Pancreas (tissue), 10 donors: ENCODE measurements around the gene CPLANE2. TPM values are rescaled to one million over a fixed set of nuclear protein-coding genes. Genes with fewer than 3 reads are reported as not detected.

Experiments used
- ATAC-seq, 4 donors: fragments of 200-7000 bp; cut with Tn5 transposase; one replicate each; pipeline versions ENCODE4 v1.8.0 to v1.9.1; 2020; ENCODE audit warnings: mild to moderate bottlenecking in 4 of 4, moderate library complexity in 4 of 4
- DNase-seq, 6 donors: peaks; one replicate each; pipeline ENCODE4 v3.0.0-alpha.2; 2020
- FAIRE-seq: peaks from 2 replicates; lab custom pipeline; 2012; peaks lifted over from hg19 to GRCh38; lab: Jason Lieb, UNC
- H3K27ac ChIP-seq, 4 donors: fragments of 200-600 bp; sonication (generic); 1 replicate in 3 of 4; 2 replicates in 1 of 4; pipeline versions ENCODE4 v1.5.0 to v1.8.0; 2020
- H3K27me3 ChIP-seq, 4 donors: fragments of 200-600 bp; one replicate each; pipeline ENCODE4 v1.8.0; 2021
- H3K36me3 ChIP-seq, 3 donors: fragments of 200-600 bp; sonication (generic) in 1 of 3; one replicate each; pipeline versions ENCODE4 v1.5.0 to v1.8.0; 2020 to 2021
- H3K4me1 ChIP-seq, 3 donors: fragments of 200-600 bp; one replicate each; pipeline ENCODE4 v1.8.0; 2021
- H3K4me3 ChIP-seq, 4 donors: fragments of 200-600 bp; sonication (generic) in 2 of 4; one replicate each; pipeline versions ENCODE4 v1.5.0 to v1.8.0; 2020 to 2021
- H3K9me3 ChIP-seq, 4 donors: fragments of 200-600 bp; one replicate each; pipeline ENCODE4 v1.8.0; 2021
- CTCF ChIP-seq, 4 donors: fragments of 200-600 bp; sonication (generic) in 3 of 4; IDR thresholded peaks; one replicate each; pipeline versions ENCODE4 v1.5.0 to v1.8.0; 2021; ENCODE audit warnings: antibody characterized with exemption in 4 of 4
- WGBS, 2 donors: extraction: QIAGEN DNeasy Blood & Tissue Kit; methylation state at CpG; one replicate each; pipeline ENCODE4 v1.1.7; 2013; 5-methylcytosine and 5-hydroxymethylcytosine counted together
- intact Hi-C, 3 donors: fragments of 100-400 bp; cut with DNase I; formaldehyde crosslinking; loops; one replicate each; pipeline versions ENCODE4 v1.11.1 to v1.14.2; 2022
- polyA plus RNA-seq, 2 donors: library from polyadenylated mRNA; stranded (reverse); fragments of 200-250 nt; gene quantifications; one replicate each; pipeline ENCODE4 v1.2.3, GENCODE V29; 2013
- total RNA-seq, 6 donors: library from RNA; stranded (reverse); fragmentation: NEBNext Ultra II Directional in 4 of 6; extraction: Animal tissue kit (Norgen Biotek cat#: 25700) in 4 of 6; gene quantifications; one replicate each; pipeline versions ENCODE4 v1.2.1 to v1.2.4, GENCODE V29; 2021 to 2023
- donor health status: healthy with polysubstance abuse.
- donor health status: DM: no; HTN: no; CAD: no; lungs with moderate emphysema.
- donor health status: DM: no; HTN: no; CAD: no.
- donor health status: control.
- donor health status: control.
- donor health status: Bipolar disorder and iron deficiency.
- donor health status: DM: yes; HTN: yes; CAD: no.
- donor health status: DM: no; HTN: no; CAD: no.
- donor health status: DM: no; HTN: no; CAD: no.
- donor health status: DM: yes; HTN: yes; CAD: no.

CPLANE2 gene
- total and polyA plus RNA-seq, 8 donors, result 2.2 to 9.1 (median 3.9) TPM

GRCh38 chr1:16243936-16244649, 7.1 kb upstream of the CPLANE2 start:
- Histone ChIP-seq H3K4me3 (no peak overlapping the region), H3K9me3 (no peaks in the 10 kb centered on the region), H3K36me3 (no peaks in the 10 kb centered on the region), H3K4me1 (peaks cover 21 to 30% (median 23%) of the 10 kb centered on the region in 3 donors), H3K27ac (peak overlapping the region in 2 of 4 donors; percentile 9 to 28), H3K27me3 (no peaks in the 10 kb centered on the region)
- DNase-seq (peak; percentile 75 to 90 (median 84)), ATAC-seq (peak; percentile 44 to 78 (median 72)), FAIRE-seq (no peak)
- TF ChIP-seq CTCF (IDR thresholded peaks at IDR 0.05), result peak; percentile 76 to 87 (median 80)
- intact Hi-C loops, result loop anchor here in 2 of 3 donors (5.0 to 10.0 kb wide), 2 partner anchors 42 to 169 kb away; partner anchors contain the start of gene FAM131C (in 1 of the 2)
- WGBS, 2 donors, result 18 to 28% methylated on average over 8 of the region's 8 CpGs

- H3K27ac ChIP-seq, result no peak overlapping the region
- H3K27me3 ChIP-seq, result no peaks in the 10 kb centered on the region
- H3K36me3 ChIP-seq, result no peaks in the 10 kb centered on the region
- 70% methylated on average over 8 of the region's 8 CpGs for WGBS, 2 donors
- DNase-seq (peak in 1 of 6 donors; percentile 37), FAIRE-seq (no peak), ATAC-seq (no peak)
- intact Hi-C loops, result loop anchor here in 2 of 3 donors (5.0 to 10.0 kb wide), 2 partner anchors 41 to 168 kb away; partner anchors contain the start of gene FAM131C (in 1 of the 2)
- H3K9me3 ChIP-seq, result no peaks in the 10 kb centered on the region
- TF ChIP-seq CTCF (IDR thresholded peaks at IDR 0.05), result no peak
- no peak overlapping the region for H3K4me3 ChIP-seq
- peaks cover 16 to 21% (median 20%) of the 10 kb centered on the region in 3 donors for H3K4me1 ChIP-seq
These were observed 6.2 kb upstream of the CPLANE2 start for GRCh38 chr1:16243215-16243610.

- intact Hi-C loops, result loop anchor here in 2 of 3 donors (5.0 to 10.0 kb wide), 2 partner anchors 40 to 168 kb away; partner anchors contain the start of gene FAM131C (in 1 of the 2)
- WGBS, 2 donors, result 84% methylated on average over 17 of the region's 17 CpGs
- DNase-seq, result peak in 1 of 6 donors; percentile 54
These were observed 5.7 kb upstream of the CPLANE2 start for GRCh38 chr1:16242556-16243214.

DNA sequence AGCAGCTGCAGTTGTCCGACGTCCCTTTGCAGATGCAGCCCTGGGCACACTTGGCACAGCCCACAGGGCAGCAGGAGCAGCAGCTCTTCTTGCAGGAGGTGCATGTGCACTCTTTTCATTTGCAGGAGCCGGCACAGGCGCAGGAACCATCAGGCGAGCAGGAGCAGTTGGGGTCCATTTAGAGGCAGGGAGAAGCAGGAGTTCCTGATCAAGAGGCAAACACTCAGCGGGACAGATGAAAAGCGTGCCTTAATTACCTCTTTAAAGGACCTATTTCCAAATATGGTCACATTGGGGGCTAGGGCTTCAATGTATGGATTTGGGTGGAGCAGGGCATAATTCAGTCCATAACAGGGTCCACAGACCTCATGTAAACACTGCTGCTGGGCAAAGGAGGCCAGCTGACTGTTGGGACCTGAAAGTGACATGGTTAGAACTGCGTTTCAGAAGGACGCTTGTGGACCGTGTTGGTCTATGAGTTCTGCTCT, 4.3 kb upstream of the CPLANE2 start:
- ATAC-seq (no peak), FAIRE-seq (no peak), DNase-seq (peak in 1 of 6 donors; percentile 49)
- 79 to 83% methylated on average over 10 of the region's 10 CpGs for WGBS, 2 donors
- no peaks in the 10 kb centered on the region for H3K27me3 ChIP-seq
- intact Hi-C loops, result loop anchor here in 2 of 3 donors (5.0 to 10.0 kb wide), 2 partner anchors 39 to 166 kb away; partner anchors contain the start of gene FAM131C (in 1 of the 2)
- no peak overlapping the region for H3K4me3 ChIP-seq
- no peak overlapping the region for H3K27ac ChIP-seq
- TF ChIP-seq CTCF (IDR thresholded peaks at IDR 0.05), result no peak
- H3K9me3 ChIP-seq, result no peaks in the 10 kb centered on the region
- no peaks in the 10 kb centered on the region for H3K36me3 ChIP-seq
- peaks cover 7 to 14% (median 13%) of the 10 kb centered on the region in 3 donors for H3K4me1 ChIP-seq

More at GRCh38 chr1:16242556-16243214, 5.7 kb upstream of the CPLANE2 start:
- H3K27ac ChIP-seq, result no peak overlapping the region
- H3K4me1 ChIP-seq, result peaks cover 13 to 19% (median 18%) of the 10 kb centered on the region in 3 donors
- no peak overlapping the region for H3K4me3 ChIP-seq
- FAIRE-seq, result no peak
- TF ChIP-seq CTCF (IDR thresholded peaks at IDR 0.05), result no peak
- no peaks in the 10 kb centered on the region for H3K36me3 ChIP-seq
- no peaks in the 10 kb centered on the region for H3K27me3 ChIP-seq
- no peak for ATAC-seq
- no peaks in the 10 kb centered on the region for H3K9me3 ChIP-seq
